ENCODE data around the gene LLPH. TPM values are rescaled to one million over a fixed set of nuclear protein-coding genes. Genes with fewer than 3 reads are reported as not detected.

LLPH gene
- total and polyA plus RNA-seq, 10 donors = 6.5 to 21.7 (median 17.2) TPM

DNA sequence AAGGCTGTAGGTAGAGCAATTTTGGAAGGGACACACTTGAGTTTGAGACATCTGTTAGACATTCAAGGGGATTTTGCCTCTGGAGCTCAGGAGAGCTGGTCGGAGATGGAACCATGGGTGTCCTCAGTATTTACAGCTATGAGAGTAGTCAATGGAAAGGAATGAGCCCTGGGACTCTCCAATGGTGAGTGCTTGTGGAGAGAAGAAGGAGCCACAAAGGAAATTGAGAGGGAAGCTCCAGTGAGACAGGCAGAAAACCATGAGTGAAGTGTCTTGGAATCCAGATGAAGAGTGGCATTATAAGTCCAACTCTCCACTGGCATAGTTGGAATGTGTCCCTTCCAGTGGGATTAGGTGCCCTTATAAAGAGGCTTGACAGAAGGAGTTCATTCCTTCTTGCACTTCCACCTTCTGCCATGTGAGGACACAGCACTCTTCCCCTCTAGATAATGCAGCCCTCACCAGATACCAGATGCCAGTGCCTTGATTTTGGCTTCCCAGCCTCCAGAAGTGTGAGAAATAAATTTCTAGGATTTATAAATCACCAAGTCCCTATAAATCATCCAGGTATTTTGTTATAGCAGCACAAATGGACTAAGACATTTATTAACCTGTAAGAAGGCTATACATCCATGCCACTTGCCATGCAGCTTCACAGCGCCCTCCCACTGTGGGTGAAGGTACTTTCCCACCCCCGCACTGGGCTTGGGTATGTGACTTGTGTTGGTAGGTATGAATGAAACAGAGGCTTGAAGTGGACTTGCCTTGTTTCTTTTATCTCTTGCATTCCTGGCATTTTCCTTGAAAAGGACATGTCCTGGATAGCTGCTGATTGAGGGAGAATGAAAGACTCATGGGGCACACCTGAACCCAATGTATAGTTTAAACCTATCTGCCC, 27.3 kb downstream of the LLPH start:
- TF ChIP-seq, protein P1, sequence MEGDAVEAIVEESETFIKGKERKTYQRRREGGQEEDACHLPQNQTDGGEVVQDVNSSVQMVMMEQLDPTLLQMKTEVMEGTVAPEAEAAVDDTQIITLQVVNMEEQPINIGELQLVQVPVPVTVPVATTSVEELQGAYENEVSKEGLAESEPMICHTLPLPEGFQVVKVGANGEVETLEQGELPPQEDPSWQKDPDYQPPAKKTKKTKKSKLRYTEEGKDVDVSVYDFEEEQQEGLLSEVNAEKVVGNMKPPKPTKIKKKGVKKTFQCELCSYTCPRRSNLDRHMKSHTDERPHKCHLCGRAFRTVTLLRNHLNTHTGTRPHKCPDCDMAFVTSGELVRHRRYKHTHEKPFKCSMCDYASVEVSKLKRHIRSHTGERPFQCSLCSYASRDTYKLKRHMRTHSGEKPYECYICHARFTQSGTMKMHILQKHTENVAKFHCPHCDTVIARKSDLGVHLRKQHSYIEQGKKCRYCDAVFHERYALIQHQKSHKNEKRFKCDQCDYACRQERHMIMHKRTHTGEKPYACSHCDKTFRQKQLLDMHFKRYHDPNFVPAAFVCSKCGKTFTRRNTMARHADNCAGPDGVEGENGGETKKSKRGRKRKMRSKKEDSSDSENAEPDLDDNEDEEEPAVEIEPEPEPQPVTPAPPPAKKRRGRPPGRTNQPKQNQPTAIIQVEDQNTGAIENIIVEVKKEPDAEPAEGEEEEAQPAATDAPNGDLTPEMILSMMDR (IDR thresholded peaks at IDR 0.05 in 8 of 11, conservative IDR thresholded peaks at IDR 0.05 in 3 of 11) = no peak
- TF ChIP-seq POLR2AphosphoS5 (IDR thresholded peaks at IDR 0.05) (no peak), POLR2A (IDR thresholded peaks at IDR 0.05) (no peak)
- intact Hi-C loops (cut with DNase I; ENCODE audit: low total_unique reads) = loop anchor here (10.0 kb wide), 1 partner anchor 1208 kb away; no protein-coding TSS in a partner anchor
- WGBS, 5 donors = 89 to 93% (median 91%) methylated on average over 3 of the region's 3 CpGs
- H3K27ac ChIP-seq = no peak overlapping the region
- H3K4me1 ChIP-seq = peaks cover 0 to 8% (median 3%) of the 10 kb centered on the region in 6 donors
- no peak for DNase-seq
- H3K9me3 ChIP-seq = peaks cover 0 to 10% (median 0%) of the 10 kb centered on the region in 8 donors
- H3K36me3 ChIP-seq = no peaks in the 10 kb centered on the region
- H3K4me3 ChIP-seq = no peak overlapping the region
- peaks cover 0 to 21% (median 0%) of the 10 kb centered on the region in 7 donors for H3K27me3 ChIP-seq (replicated peaks in 1 of 7)

DNA sequence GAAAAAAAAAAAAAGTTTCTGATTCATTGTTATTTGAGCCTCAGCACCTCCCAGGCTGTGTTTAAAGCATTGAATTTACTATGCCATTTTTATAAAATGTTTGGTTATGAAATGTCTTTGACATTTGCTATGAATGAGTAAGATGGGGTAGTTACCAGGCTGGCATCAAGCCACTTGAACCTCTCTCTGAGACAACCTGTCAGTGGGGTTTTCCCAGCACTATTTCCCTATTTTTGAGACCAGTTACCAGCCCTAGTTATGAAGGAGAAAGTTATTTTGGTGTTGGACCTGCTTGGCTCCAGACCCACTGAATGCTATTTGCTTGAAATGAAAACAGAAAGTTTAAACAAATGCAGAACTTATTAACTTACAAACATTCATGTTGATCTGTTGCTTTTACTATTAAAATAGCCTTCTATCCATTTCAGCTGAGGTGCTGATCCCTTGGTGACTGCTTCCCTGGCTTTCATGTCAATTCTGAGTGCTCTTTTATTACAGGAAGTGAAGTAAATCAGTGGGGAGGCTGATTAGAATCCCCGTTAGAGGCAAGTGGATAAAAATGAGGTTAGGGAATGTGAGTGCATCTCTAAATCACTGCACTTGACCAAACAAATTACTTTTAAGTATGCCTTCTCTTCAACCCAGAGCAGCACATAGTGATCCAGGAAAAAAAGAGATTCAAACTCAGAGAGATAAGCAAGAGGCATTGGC, 37.8 kb downstream of the LLPH start:
- peaks cover 0 to 3% (median 0%) of the 10 kb centered on the region in 8 donors for H3K9me3 ChIP-seq
- intact Hi-C loops (cut with DNase I; ENCODE audit: low total_unique reads) = no loop called here
- WGBS, 5 donors = 0 to 12% (median 2%) methylated on average over 1 of the region's 1 CpG
- TF ChIP-seq, protein P1 (IDR thresholded peaks at IDR 0.05 in 8 of 11, conservative IDR thresholded peaks at IDR 0.05 in 3 of 11) = no peak
- TF ChIP-seq POLR2A (IDR thresholded peaks at IDR 0.05) = no peak
- H3K36me3 ChIP-seq = no peaks in the 10 kb centered on the region
- H3K4me1 ChIP-seq = peaks cover 0 to 5% (median 0%) of the 10 kb centered on the region in 6 donors
- no peak overlapping the region for H3K4me3 ChIP-seq
- H3K27me3 ChIP-seq (replicated peaks in 1 of 7) = peaks cover 0 to 7% (median 0%) of the 10 kb centered on the region in 7 donors
- DNase-seq = no peak
- no peak overlapping the region for H3K27ac ChIP-seq

DNA sequence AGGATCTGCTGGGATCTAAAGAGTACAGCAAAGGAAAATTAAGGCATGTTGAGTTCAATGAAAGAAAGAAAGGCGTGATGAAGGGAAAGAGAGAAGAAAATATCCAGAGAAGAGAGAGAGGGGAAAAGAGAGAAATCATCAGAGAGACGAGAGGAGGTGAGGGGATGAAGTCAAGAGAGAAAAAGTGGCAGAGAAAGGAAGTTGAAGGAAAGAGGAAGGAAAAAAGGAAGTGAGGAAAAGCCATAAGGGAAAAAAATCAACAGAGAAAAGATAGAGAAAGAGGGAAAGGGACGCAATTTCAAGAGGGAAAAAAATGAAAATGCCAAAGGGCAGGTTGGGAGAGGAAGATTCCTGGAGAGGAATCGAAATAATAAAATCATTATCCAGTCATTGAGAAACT, 40.4 kb downstream of the LLPH start:
- Histone ChIP-seq H3K36me3 (no peaks in the 10 kb centered on the region), H3K27ac (no peak overlapping the region), H3K4me3 (no peak overlapping the region), H3K4me1 (peaks cover 0 to 5% (median 0%) of the 10 kb centered on the region in 6 donors), H3K27me3 (replicated peaks in 1 of 7) (peaks cover 0 to 7% (median 0%) of the 10 kb centered on the region in 7 donors), H3K9me3 (no peaks in the 10 kb centered on the region)
- no peak for DNase-seq
- intact Hi-C loops (cut with DNase I; ENCODE audit: low total_unique reads) = no loop called here
- 67 to 87% (median 73%) methylated on average over 4 of the region's 4 CpGs for WGBS, 5 donors
- TF ChIP-seq POLR2AphosphoS5 (IDR thresholded peaks at IDR 0.05) (no peak), POLR2A (IDR thresholded peaks at IDR 0.05) (no peak)
- TF ChIP-seq, protein P1 (IDR thresholded peaks at IDR 0.05 in 8 of 11, conservative IDR thresholded peaks at IDR 0.05 in 3 of 11) = no peak
